HepG2 (cell line): ENCODE measurements around the gene CCDC88C. TPM values are rescaled to one million over a fixed set of nuclear protein-coding genes. Genes with fewer than 3 reads are reported as not detected.

Source experiments
- ATAC-seq: fragments of 200-7000 bp; cut with Tn5 transposase; 3 replicates; pipeline ENCODE4 v1.9.1; 2020; ENCODE audit warnings: mild to moderate bottlenecking, moderate library complexity
- BruUV-seq: library from RNA; stranded (reverse); fragments of 400-500 nt; replicated peaks from 2 replicates; lab custom pipeline; 2021; lab: Mats Ljungman, UMichigan
- CTCF ChIA-PET: fragments of 300-600 bp; formaldehyde crosslinking; extraction: SDS; loops from one replicate; lab custom pipeline; 2021; ENCODE audit warnings: low total read pairs, inconsistent platforms, low intra/inter-chr PET ratio; lab: Yijun Ruan, JAX
- POLR2A ChIA-PET: fragments of 350-600 bp; sonication (Branson Sonifier 250); formaldehyde crosslinking; loops from one replicate; lab custom pipeline; 2020; ENCODE audit warnings: antibody characterized with exemption, inconsistent platforms; lab: Yijun Ruan, JAX
- DNase-seq: peaks from one replicate; pipeline ENCODE4 v3.0.0-alpha.2; 2015; ENCODE audit warnings: low spot score
- FAIRE-seq: peaks from 3 replicates; lab custom pipeline; 2011; peaks lifted over from hg19 to GRCh38; lab: Jason Lieb, UNC
- H2AFZ ChIP-seq: one replicate; pipeline ENCODE4 v1.6.1; 2011; ENCODE audit warnings: low read length, inconsistent platforms
- H3K27ac ChIP-seq: fragments of 300-600 bp; 3 replicates; pipeline ENCODE4 v1.8.0; 2011; ENCODE audit warnings: mixed run types, mild to moderate bottlenecking, mixed read lengths, low read length, inconsistent platforms; ENCODE audit not compliant: insufficient read depth; ENCODE audit errors: extremely low read length
- H3K27me3 ChIP-seq, 2 experiments: fragments of 200-600 bp in 1 of 2; 2 replicates in 1 of 2; 3 replicates in 1 of 2; pipeline versions ENCODE4 v1.6.0 to v1.8.0; 2011; ENCODE audit warnings: low read length in 2 of 2, mild to moderate bottlenecking in 2 of 2, moderate library complexity in 2 of 2, inconsistent platforms in 1 of 2; ENCODE audit not compliant: insufficient read depth in 2 of 2, control insufficient read depth in 1 of 2
- H3K36me3 ChIP-seq, 2 experiments: fragments of 200-600 bp in 1 of 2; replicated peaks in 1 of 2; 2 replicates in 1 of 2; 3 replicates in 1 of 2; pipeline versions ENCODE4 v1.5.1 to v1.8.0; 2011; ENCODE audit warnings: low read length in 2 of 2, inconsistent platforms in 1 of 2; ENCODE audit not compliant: insufficient read depth in 2 of 2, control insufficient read depth in 1 of 2
- H3K4me1 ChIP-seq: 2 replicates; pipeline ENCODE4 v1.5.1; 2012; ENCODE audit warnings: low read length, inconsistent platforms; ENCODE audit not compliant: insufficient read depth
- H3K4me2 ChIP-seq: 2 replicates; pipeline ENCODE4 v1.6.0; 2011; ENCODE audit warnings: low read depth, low read length, inconsistent platforms
- H3K4me3 ChIP-seq, 3 experiments: fragments of 200-600 bp in 1 of 3; sonication (generic), shearing (Covaris generic) in 1 of 3; replicated peaks in 1 of 3; 2 replicates each; pipeline ENCODE4 v1.5.1; 2011 to 2016; ENCODE audit warnings: low read length in 3 of 3, inconsistent platforms in 2 of 3, low read depth in 2 of 3, mild to moderate bottlenecking in 2 of 3, control low read depth in 1 of 3, mixed read lengths in 1 of 3; ENCODE audit not compliant: insufficient read depth in 1 of 3
- H3K79me2 ChIP-seq: one replicate; pipeline ENCODE4 v1.6.1; 2011; ENCODE audit warnings: low read length, inconsistent platforms; ENCODE audit not compliant: insufficient read depth
- H3K9ac ChIP-seq: 2 replicates; pipeline ENCODE4 v1.6.0; 2011; ENCODE audit warnings: mild to moderate bottlenecking, low read depth, low read length, inconsistent platforms; ENCODE audit not compliant: insufficient read depth
- H3K9me3 ChIP-seq: 2 replicates; pipeline ENCODE4 v1.5.1; 2012; ENCODE audit warnings: mild to moderate bottlenecking, low read length
- H4K20me1 ChIP-seq: 2 replicates; pipeline ENCODE4 v1.6.0; 2011; ENCODE audit warnings: inconsistent platforms, mild to moderate bottlenecking, low read length, moderate library complexity; ENCODE audit not compliant: insufficient read depth
- AHR ChIP-seq: IDR thresholded peaks from 2 replicates; pipeline ENCODE4 v1.6.1; 2018; ENCODE audit warnings: missing genetic modification reagents, missing compliant biosample characterization
- FOXA3 ChIP-seq: IDR thresholded peaks from 2 replicates; pipeline ENCODE4 v1.6.1; 2016; ENCODE audit warnings: missing genetic modification reagents, missing compliant biosample characterization
- HNRNPUL1 ChIP-seq: fragments of 200-400 bp; formaldehyde crosslinking; IDR thresholded peaks from 2 replicates; pipeline ENCODE4 v1.6.1; 2017; ENCODE audit warnings: low read depth, mild to moderate bottlenecking, low read length, moderate library complexity
- SPEN ChIP-seq: sonication (generic); formaldehyde crosslinking; IDR thresholded peaks from 2 replicates; pipeline ENCODE4 v1.5.1; 2020; ENCODE audit warnings: low read depth, mild to moderate bottlenecking, missing genetic modification reagents
- ZNF121 ChIP-seq: sonication (generic); formaldehyde crosslinking; IDR thresholded peaks from 2 replicates; pipeline ENCODE4 v1.5.0; 2020; ENCODE audit warnings: mild to moderate bottlenecking, missing genetic modification reagents
- ZNF20 ChIP-seq: sonication (generic); formaldehyde crosslinking; IDR thresholded peaks from 2 replicates; pipeline ENCODE4 v1.4.0; 2020; ENCODE audit warnings: mild to moderate bottlenecking, moderate library complexity, missing genetic modification reagents
- ZNF619 ChIP-seq: sonication (generic); formaldehyde crosslinking; IDR thresholded peaks from 2 replicates; pipeline ENCODE4 v1.4.0; 2020; ENCODE audit warnings: mild to moderate bottlenecking, missing genetic modification reagents
- ZNF746 ChIP-seq: sonication (generic); formaldehyde crosslinking; IDR thresholded peaks from 2 replicates; pipeline ENCODE4 v1.8.0; 2022; ENCODE audit warnings: mild to moderate bottlenecking, missing genetic modification reagents
- WGBS: methylation state at CpG from one replicate; pipeline ENCODE4 v1.1.6; 2017; ENCODE audit warnings: low lambda C conversion rate; 5-methylcytosine and 5-hydroxymethylcytosine counted together
- in situ Hi-C: cut with HindIII; loops from 2 replicates; pipeline ENCODE4 v1.10.0; 2017; ENCODE audit warnings: low pct_unique_long_range_greater_than_20kb; ENCODE audit not compliant: extremely low pct_ligation_motif_present
- intact Hi-C: fragments of 100-400 bp; cut with micrococcal nuclease; formaldehyde crosslinking; loops from one replicate; pipeline ENCODE4 v1.10.0; 2022; ENCODE audit not compliant: unreplicated experiment
- polyA plus RNA-seq, 8 experiments: library from polyadenylated mRNA; depleted of rRNA in 3 of 8; stranded (reverse) in 7 of 8; unstranded in 1 of 8; fragments of >200 nt; fragmentation: Illumina TruSeq in 4 of 8; extraction: Trizol in 4 of 8; gene quantifications; 2 replicates each; pipeline versions ENCODE4 v1.2.1 to v1.2.3, GENCODE V29; 2011 to 2016; ENCODE audit warnings: low read depth in 4 of 8, missing spikeins in 1 of 8, mixed read lengths in 1 of 8; ENCODE audit not compliant: insufficient read depth in 1 of 8
- total RNA-seq, 5 experiments: library from RNA; depleted of rRNA; stranded (reverse); fragments of >200 nt; fragmentation: Illumina TruSeq; extraction: Trizol; gene quantifications; 2 replicates each; pipeline ENCODE4 v1.2.3, GENCODE V29; 2016; ENCODE audit warnings: low read depth in 1 of 5
- TF ChIP-seq, protein P1 (sequence below): sonication (generic); formaldehyde crosslinking; IDR thresholded peaks from 2 replicates; pipeline ENCODE4 v1.5.0; 2020; ENCODE audit warnings: mild to moderate bottlenecking, missing genetic modification reagents
- TF ChIP-seq, protein P2 (sequence below): sonication (generic); formaldehyde crosslinking; IDR thresholded peaks from 2 replicates; pipeline ENCODE4 v1.8.1; 2023; ENCODE audit warnings: missing genetic modification reagents, inconsistent platforms, borderline replicate concordance
- TF ChIP-seq, protein P3 (sequence below): fragments of 450-650 bp; IDR thresholded peaks from 2 replicates; pipeline ENCODE4 v1.6.1; 2017

CCDC88C gene
- total and polyA plus RNA-seq, 2 of the 13 experiments (the other 11 are each of a cell fraction or from before 2014, with no cell fraction given) = 3.6 to 11.7 TPM

DNA sequence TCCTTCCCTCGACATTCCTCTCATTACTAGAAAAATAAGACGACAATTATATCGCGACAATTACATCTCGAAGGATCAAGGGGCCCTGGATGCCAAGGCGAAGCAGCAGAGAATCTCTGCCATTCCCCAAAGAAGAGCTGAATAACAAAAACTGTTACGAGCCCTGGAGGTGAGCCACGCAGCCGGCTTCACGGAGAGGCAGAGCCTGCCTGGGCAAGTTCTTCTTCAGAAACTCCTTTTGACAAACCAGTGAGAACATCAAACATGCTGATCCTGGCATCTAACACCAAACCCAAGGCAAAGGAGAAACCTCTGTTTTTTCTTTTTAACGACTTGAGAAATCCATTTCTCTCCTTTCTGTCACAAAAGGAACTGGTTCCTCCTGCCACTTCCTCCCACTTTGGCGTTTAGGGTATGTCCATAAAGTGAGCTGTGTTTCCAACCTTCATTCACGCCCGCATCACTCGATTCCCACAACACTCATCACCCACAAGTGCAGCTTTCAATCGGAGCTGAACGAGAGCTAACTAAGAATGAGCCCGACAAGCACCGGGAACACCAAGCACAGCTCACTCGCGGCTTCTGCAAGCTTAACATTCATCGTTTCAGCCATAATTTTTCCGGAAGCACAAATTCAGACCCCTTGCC lies 21.5 kb downstream of the CCDC88C start:
- no peaks in the 10 kb centered on the region for H4K20me1 ChIP-seq
- BruUV-seq = no TSS peak
- peaks cover 10% of the 10 kb centered on the region for H3K79me2 ChIP-seq
- WGBS = 95% methylated on average over 23 of the region's 23 CpGs
- in situ Hi-C loops (no loop called here), intact Hi-C loops (no loop called here)
- ChIA-PET POLR2A (no interaction called here), CTCF (no interaction called here)
- peaks cover 34% of the 10 kb centered on the region for H3K4me1 ChIP-seq
- no peaks in the 10 kb centered on the region for H3K36me3 ChIP-seq
- no peak for DNase-seq
- no peak for TF ChIP-seq SPEN
- H3K4me3 ChIP-seq = no peak overlapping the region
- no peak for FAIRE-seq
- no peak overlapping the region for H3K4me2 ChIP-seq
- no peaks in the 10 kb centered on the region for H3K9me3 ChIP-seq
- no peaks in the 10 kb centered on the region for H3K27me3 ChIP-seq
- no peak overlapping the region for H2AFZ ChIP-seq
- H3K27ac ChIP-seq = no peak overlapping the region
- H3K9ac ChIP-seq = no peak overlapping the region
- ATAC-seq = no peak

DNA sequence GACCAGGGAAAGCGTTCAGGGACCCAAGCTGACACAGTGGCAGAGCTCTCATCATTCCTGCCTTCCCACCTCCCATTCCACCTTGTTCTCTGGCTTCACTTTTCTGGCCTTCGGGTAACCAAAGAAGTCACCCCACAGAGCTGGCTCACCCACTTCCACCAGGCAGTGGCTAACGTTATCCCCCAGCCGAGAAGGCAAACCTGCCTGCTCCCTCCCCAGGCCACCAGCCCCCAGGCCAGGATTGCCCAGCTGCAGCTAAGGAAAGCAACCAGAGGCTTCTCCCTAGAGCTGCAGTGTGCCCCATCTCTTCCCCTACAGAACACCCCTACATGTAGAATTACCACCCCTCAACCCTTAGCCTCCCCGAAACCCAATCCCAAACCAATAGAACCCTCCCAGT lies 22.2 kb downstream of the CCDC88C start:
- POLR2A ChIA-PET = no interaction called here
- no peak overlapping the region for H2AFZ ChIP-seq
- H3K4me1 ChIP-seq = peaks cover 41% of the 10 kb centered on the region
- no peaks in the 10 kb centered on the region for H3K27me3 ChIP-seq
- H3K9me3 ChIP-seq = no peaks in the 10 kb centered on the region
- CTCF ChIA-PET = no interaction called here
- H3K27ac ChIP-seq = no peak overlapping the region
- no peak for DNase-seq
- no peaks in the 10 kb centered on the region for H4K20me1 ChIP-seq
- H3K36me3 ChIP-seq = no peaks in the 10 kb centered on the region
- no peak overlapping the region for H3K4me3 ChIP-seq
- 92% methylated on average over 5 of the region's 5 CpGs for WGBS
- FAIRE-seq = no peak
- no peak for ATAC-seq
- intact Hi-C loops = no loop called here
- H3K79me2 ChIP-seq = peaks cover 7% of the 10 kb centered on the region
- H3K9ac ChIP-seq = no peak overlapping the region
- in situ Hi-C loops = no loop called here
- BruUV-seq = no TSS peak
- no peak overlapping the region for H3K4me2 ChIP-seq
- TF ChIP-seq, protein P1, sequence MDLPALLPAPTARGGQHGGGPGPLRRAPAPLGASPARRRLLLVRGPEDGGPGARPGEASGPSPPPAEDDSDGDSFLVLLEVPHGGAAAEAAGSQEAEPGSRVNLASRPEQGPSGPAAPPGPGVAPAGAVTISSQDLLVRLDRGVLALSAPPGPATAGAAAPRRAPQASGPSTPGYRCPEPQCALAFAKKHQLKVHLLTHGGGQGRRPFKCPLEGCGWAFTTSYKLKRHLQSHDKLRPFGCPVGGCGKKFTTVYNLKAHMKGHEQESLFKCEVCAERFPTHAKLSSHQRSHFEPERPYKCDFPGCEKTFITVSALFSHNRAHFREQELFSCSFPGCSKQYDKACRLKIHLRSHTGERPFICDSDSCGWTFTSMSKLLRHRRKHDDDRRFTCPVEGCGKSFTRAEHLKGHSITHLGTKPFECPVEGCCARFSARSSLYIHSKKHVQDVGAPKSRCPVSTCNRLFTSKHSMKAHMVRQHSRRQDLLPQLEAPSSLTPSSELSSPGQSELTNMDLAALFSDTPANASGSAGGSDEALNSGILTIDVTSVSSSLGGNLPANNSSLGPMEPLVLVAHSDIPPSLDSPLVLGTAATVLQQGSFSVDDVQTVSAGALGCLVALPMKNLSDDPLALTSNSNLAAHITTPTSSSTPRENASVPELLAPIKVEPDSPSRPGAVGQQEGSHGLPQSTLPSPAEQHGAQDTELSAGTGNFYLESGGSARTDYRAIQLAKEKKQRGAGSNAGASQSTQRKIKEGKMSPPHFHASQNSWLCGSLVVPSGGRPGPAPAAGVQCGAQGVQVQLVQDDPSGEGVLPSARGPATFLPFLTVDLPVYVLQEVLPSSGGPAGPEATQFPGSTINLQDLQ (CRISPR knock-in tag) = no peak
- TF ChIP-seq ZNF746 (CRISPR knock-in tag) (no peak), AHR (CRISPR knock-in tag) (no peak), ZNF20 (CRISPR knock-in tag) (no peak), FOXA3 (no peak), ZNF619 (CRISPR knock-in tag) (no peak), ZNF121 (CRISPR knock-in tag) (no peak), HNRNPUL1 (no peak)
- TF ChIP-seq, protein P2, sequence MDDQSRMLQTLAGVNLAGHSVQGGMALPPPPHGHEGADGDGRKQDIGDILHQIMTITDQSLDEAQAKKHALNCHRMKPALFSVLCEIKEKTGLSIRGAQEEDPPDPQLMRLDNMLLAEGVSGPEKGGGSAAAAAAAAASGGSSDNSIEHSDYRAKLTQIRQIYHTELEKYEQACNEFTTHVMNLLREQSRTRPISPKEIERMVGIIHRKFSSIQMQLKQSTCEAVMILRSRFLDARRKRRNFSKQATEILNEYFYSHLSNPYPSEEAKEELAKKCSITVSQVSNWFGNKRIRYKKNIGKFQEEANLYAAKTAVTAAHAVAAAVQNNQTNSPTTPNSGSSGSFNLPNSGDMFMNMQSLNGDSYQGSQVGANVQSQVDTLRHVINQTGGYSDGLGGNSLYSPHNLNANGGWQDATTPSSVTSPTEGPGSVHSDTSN (CRISPR knock-in tag) = no peak
- TF ChIP-seq, protein P3, sequence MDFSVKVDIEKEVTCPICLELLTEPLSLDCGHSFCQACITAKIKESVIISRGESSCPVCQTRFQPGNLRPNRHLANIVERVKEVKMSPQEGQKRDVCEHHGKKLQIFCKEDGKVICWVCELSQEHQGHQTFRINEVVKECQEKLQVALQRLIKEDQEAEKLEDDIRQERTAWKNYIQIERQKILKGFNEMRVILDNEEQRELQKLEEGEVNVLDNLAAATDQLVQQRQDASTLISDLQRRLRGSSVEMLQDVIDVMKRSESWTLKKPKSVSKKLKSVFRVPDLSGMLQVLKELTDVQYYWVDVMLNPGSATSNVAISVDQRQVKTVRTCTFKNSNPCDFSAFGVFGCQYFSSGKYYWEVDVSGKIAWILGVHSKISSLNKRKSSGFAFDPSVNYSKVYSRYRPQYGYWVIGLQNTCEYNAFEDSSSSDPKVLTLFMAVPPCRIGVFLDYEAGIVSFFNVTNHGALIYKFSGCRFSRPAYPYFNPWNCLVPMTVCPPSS = no peak
